ENCODE measurements around the gene PRDM11.

GRCh38 chr11:45158891-45159605 lies 12.6 kb downstream of the PRDM11 start:
- TF ChIP-seq CTCF (IDR thresholded peaks at IDR 0.05): no peak
- TF ChIP-seq POLR2A (IDR thresholded peaks at IDR 0.05): no peak
